Measurements from ENCODE around the gene CDH12. TPM values are rescaled to one million over a fixed set of nuclear protein-coding genes. Genes with fewer than 3 reads are reported as not detected.

Gene CDH12
- total RNA-seq, 1 donor from 2014 or later: not detected

GRCh38 chr5:22594491-22594890, 258.7 kb downstream of the CDH12 start:
- H4K20me1 ChIP-seq (ENCODE audit: insufficient read depth, low read length): no peaks in the 10 kb centered on the region
- Mint-ChIP-seq H3K36me3 (ENCODE audit: low read depth, unreplicated experiment) (no peaks in the 10 kb centered on the region), H3K4me1 (ENCODE audit: low read depth, unreplicated experiment) (peaks cover 6% of the 10 kb centered on the region), H3K9me3 (ENCODE audit: unreplicated experiment) (no peaks in the 10 kb centered on the region), H3K27ac (ENCODE audit: unreplicated experiment) (no peak overlapping the region), H3K4me3 (ENCODE audit: unreplicated experiment) (no peak overlapping the region), H3K27me3 (ENCODE audit: low read depth, unreplicated experiment) (no peaks in the 10 kb centered on the region)
- no peak overlapping the region for H3K9ac ChIP-seq (ENCODE audit: low read length)
- no peaks in the 10 kb centered on the region for H3K36me3 ChIP-seq (ENCODE audit: insufficient read depth, low read length)
- DNase-seq (ENCODE audit: low read depth): no peak
- no peak overlapping the region for H2AFZ ChIP-seq (ENCODE audit: low read depth, low read length)
- no peak overlapping the region for H3K27ac ChIP-seq (ENCODE audit: low read depth, low read length)
- no peaks in the 10 kb centered on the region for H3K79me2 ChIP-seq (ENCODE audit: insufficient read depth, low read length)
- H3K4me3 ChIP-seq (ENCODE audit: insufficient read depth, low read depth, low read length): no peak overlapping the region
- peaks cover 9% of the 10 kb centered on the region for H3K4me1 ChIP-seq (ENCODE audit: insufficient read depth, low read length)
- no peak overlapping the region for H3K4me2 ChIP-seq (ENCODE audit: low read length)
- H3K27me3 ChIP-seq (ENCODE audit: insufficient read depth, low read length): no peaks in the 10 kb centered on the region
- no peak for FAIRE-seq
- TF ChIP-seq EZH2 (IDR thresholded peaks at IDR 0.05; ENCODE audit: insufficient read depth, low read length): no peak
- TF ChIP-seq, protein P1, sequence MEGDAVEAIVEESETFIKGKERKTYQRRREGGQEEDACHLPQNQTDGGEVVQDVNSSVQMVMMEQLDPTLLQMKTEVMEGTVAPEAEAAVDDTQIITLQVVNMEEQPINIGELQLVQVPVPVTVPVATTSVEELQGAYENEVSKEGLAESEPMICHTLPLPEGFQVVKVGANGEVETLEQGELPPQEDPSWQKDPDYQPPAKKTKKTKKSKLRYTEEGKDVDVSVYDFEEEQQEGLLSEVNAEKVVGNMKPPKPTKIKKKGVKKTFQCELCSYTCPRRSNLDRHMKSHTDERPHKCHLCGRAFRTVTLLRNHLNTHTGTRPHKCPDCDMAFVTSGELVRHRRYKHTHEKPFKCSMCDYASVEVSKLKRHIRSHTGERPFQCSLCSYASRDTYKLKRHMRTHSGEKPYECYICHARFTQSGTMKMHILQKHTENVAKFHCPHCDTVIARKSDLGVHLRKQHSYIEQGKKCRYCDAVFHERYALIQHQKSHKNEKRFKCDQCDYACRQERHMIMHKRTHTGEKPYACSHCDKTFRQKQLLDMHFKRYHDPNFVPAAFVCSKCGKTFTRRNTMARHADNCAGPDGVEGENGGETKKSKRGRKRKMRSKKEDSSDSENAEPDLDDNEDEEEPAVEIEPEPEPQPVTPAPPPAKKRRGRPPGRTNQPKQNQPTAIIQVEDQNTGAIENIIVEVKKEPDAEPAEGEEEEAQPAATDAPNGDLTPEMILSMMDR (IDR thresholded peaks at IDR 0.05; ENCODE audit: insufficient read depth, low read depth, low read length): no peak
- no peaks in the 10 kb centered on the region for H3K9me3 ChIP-seq (ENCODE audit: insufficient read depth, low read depth, low read length)

DNA sequence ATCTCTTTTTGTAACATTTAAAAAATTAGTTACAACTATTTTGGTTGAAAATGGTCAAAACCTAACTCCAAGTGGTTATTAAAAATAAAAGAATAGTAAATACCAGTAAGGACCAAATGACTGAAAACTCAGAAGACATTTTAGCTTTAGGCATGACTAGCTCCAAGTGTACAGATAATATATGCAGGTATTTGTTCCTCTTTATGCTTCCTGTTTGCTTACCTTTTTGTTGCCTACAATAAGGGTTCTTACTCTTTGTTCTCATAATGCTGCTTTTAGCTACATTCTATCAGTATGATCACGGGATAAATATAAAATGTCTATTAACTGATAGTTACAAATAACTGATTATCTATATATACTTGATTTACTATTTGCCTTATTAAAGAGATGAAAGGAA, 259.6 kb downstream of the CDH12 start:
- Mint-ChIP-seq H3K36me3 (ENCODE audit: low read depth, unreplicated experiment) (no peaks in the 10 kb centered on the region), H3K27me3 (ENCODE audit: low read depth, unreplicated experiment) (no peaks in the 10 kb centered on the region), H3K4me1 (ENCODE audit: low read depth, unreplicated experiment) (peaks cover 6% of the 10 kb centered on the region), H3K27ac (ENCODE audit: unreplicated experiment) (no peak overlapping the region), H3K9me3 (ENCODE audit: unreplicated experiment) (no peaks in the 10 kb centered on the region), H3K4me3 (ENCODE audit: unreplicated experiment) (no peak overlapping the region)
- Histone ChIP-seq H3K27me3 (ENCODE audit: insufficient read depth, low read length) (no peaks in the 10 kb centered on the region), H3K9me3 (ENCODE audit: insufficient read depth, low read depth, low read length) (no peaks in the 10 kb centered on the region), H3K4me2 (ENCODE audit: low read length) (no peak overlapping the region), H3K4me3 (ENCODE audit: insufficient read depth, low read depth, low read length) (no peak overlapping the region), H4K20me1 (ENCODE audit: insufficient read depth, low read length) (no peaks in the 10 kb centered on the region), H3K9ac (ENCODE audit: low read length) (no peak overlapping the region), H3K27ac (ENCODE audit: low read depth, low read length) (no peak overlapping the region), H3K36me3 (ENCODE audit: insufficient read depth, low read length) (no peaks in the 10 kb centered on the region), H3K79me2 (ENCODE audit: insufficient read depth, low read length) (no peaks in the 10 kb centered on the region), H2AFZ (ENCODE audit: low read depth, low read length) (no peak overlapping the region), H3K4me1 (ENCODE audit: insufficient read depth, low read length) (peaks cover 9% of the 10 kb centered on the region)
- no peak for DNase-seq (ENCODE audit: low read depth)
- FAIRE-seq: no peak
- TF ChIP-seq, protein P1 (IDR thresholded peaks at IDR 0.05; ENCODE audit: insufficient read depth, low read depth, low read length): no peak
- no peak for TF ChIP-seq EZH2 (IDR thresholded peaks at IDR 0.05; ENCODE audit: insufficient read depth, low read length)

DNA sequence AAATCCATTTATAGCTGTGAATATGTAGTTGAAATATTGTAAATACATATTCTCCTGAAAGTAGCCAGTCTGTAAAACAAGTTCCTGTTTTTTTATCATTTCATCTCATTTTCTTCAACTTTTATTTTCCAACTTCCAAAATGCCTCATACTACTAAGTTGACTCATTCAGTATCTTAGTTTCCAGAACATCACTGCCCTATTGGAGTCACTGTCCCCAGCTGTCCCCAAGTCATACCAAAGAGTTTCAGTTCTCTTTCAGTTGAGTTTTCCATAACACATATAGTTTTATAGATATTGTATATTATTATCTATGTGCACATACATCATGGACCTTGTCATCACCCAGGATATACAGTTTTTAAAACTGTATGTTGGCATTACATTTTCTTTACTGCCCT, 261.7 kb downstream of the CDH12 start:
- FAIRE-seq (no peak), DNase-seq (ENCODE audit: low read depth) (no peak)
- H3K27ac ChIP-seq (ENCODE audit: low read depth, low read length): no peak overlapping the region
- no peaks in the 10 kb centered on the region for H3K27me3 Mint-ChIP-seq (ENCODE audit: low read depth, unreplicated experiment)
- H3K9ac ChIP-seq (ENCODE audit: low read length): no peak overlapping the region
- H4K20me1 ChIP-seq (ENCODE audit: insufficient read depth, low read length): no peaks in the 10 kb centered on the region
- no peaks in the 10 kb centered on the region for H3K36me3 Mint-ChIP-seq (ENCODE audit: low read depth, unreplicated experiment)
- no peak overlapping the region for H3K4me3 Mint-ChIP-seq (ENCODE audit: unreplicated experiment)
- peaks cover 2% of the 10 kb centered on the region for H3K4me1 Mint-ChIP-seq (ENCODE audit: low read depth, unreplicated experiment)
- no peak overlapping the region for H2AFZ ChIP-seq (ENCODE audit: low read depth, low read length)
- H3K36me3 ChIP-seq (ENCODE audit: insufficient read depth, low read length): no peaks in the 10 kb centered on the region
- H3K27me3 ChIP-seq (ENCODE audit: insufficient read depth, low read length): no peaks in the 10 kb centered on the region
- H3K9me3 Mint-ChIP-seq (ENCODE audit: unreplicated experiment): no peaks in the 10 kb centered on the region
- H3K79me2 ChIP-seq (ENCODE audit: insufficient read depth, low read length): no peaks in the 10 kb centered on the region
- no peak overlapping the region for H3K4me2 ChIP-seq (ENCODE audit: low read length)
- TF ChIP-seq, protein P1 (IDR thresholded peaks at IDR 0.05; ENCODE audit: insufficient read depth, low read depth, low read length): no peak
- TF ChIP-seq EZH2 (IDR thresholded peaks at IDR 0.05; ENCODE audit: insufficient read depth, low read length): no peak
- H3K4me1 ChIP-seq (ENCODE audit: insufficient read depth, low read length): peaks cover under 1% of the 10 kb centered on the region
- H3K27ac Mint-ChIP-seq (ENCODE audit: unreplicated experiment): no peak overlapping the region
- no peaks in the 10 kb centered on the region for H3K9me3 ChIP-seq (ENCODE audit: insufficient read depth, low read depth, low read length)
- no peak overlapping the region for H3K4me3 ChIP-seq (ENCODE audit: insufficient read depth, low read depth, low read length)
